Vagina (tissue), 2 donors: ENCODE measurements around the gene SLC1A2.

ENCODE experiments used
- POLR2A ChIP-seq, 2 donors: fragments of 450-650 bp; IDR thresholded peaks; one replicate each; pipeline ENCODE4 v1.6.1; 2017; ENCODE audit warnings: antibody characterized with exemption in 2 of 2, mild to moderate bottlenecking in 2 of 2, moderate library complexity in 2 of 2
- TF ChIP-seq, protein P1 (sequence below), 3 experiments: fragments of 450-650 bp in 2 of 3; fragments of 200-600 bp in 1 of 3; sonication (generic) in 1 of 3; IDR thresholded peaks; one replicate each; pipeline ENCODE4 v1.5.1; 2017 to 2019; ENCODE audit warnings: antibody characterized with exemption in 3 of 3, mild to moderate bottlenecking in 2 of 3, moderate library complexity in 2 of 3

DNA sequence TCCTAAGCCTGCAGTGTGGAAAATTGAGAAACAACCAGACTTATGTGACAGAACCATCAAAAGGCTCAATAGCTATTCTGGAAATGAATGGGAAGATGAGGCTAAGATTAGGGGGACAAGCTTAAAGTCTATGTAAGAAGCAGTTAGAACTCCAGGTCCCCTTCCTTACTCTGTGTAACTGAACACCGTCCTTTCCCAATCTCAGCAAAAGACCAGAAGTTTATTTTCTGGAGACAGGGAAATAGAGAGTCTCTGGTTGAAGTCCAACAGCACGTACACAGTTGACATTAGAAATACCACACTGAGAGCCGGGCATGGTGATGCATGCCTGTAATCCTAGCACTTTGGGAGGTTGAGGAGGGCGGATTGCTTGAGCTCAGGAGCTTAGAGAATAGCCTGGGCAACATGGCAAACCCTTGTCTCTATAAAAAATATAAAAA is 186.4 kb downstream of the SLC1A2 start:
- TF ChIP-seq, protein P1, sequence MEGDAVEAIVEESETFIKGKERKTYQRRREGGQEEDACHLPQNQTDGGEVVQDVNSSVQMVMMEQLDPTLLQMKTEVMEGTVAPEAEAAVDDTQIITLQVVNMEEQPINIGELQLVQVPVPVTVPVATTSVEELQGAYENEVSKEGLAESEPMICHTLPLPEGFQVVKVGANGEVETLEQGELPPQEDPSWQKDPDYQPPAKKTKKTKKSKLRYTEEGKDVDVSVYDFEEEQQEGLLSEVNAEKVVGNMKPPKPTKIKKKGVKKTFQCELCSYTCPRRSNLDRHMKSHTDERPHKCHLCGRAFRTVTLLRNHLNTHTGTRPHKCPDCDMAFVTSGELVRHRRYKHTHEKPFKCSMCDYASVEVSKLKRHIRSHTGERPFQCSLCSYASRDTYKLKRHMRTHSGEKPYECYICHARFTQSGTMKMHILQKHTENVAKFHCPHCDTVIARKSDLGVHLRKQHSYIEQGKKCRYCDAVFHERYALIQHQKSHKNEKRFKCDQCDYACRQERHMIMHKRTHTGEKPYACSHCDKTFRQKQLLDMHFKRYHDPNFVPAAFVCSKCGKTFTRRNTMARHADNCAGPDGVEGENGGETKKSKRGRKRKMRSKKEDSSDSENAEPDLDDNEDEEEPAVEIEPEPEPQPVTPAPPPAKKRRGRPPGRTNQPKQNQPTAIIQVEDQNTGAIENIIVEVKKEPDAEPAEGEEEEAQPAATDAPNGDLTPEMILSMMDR (IDR thresholded peaks at IDR 0.05): no peak
- TF ChIP-seq POLR2A (IDR thresholded peaks at IDR 0.05): no peak
